Femur (tissue), 1 donor: ENCODE data around the gene CCDC136.

ENCODE experiments used
- DNase-seq: peaks from one replicate; pipeline ENCODE4 v3.0.0-alpha.2; 2017

The CCDC136 gene

DNA sequence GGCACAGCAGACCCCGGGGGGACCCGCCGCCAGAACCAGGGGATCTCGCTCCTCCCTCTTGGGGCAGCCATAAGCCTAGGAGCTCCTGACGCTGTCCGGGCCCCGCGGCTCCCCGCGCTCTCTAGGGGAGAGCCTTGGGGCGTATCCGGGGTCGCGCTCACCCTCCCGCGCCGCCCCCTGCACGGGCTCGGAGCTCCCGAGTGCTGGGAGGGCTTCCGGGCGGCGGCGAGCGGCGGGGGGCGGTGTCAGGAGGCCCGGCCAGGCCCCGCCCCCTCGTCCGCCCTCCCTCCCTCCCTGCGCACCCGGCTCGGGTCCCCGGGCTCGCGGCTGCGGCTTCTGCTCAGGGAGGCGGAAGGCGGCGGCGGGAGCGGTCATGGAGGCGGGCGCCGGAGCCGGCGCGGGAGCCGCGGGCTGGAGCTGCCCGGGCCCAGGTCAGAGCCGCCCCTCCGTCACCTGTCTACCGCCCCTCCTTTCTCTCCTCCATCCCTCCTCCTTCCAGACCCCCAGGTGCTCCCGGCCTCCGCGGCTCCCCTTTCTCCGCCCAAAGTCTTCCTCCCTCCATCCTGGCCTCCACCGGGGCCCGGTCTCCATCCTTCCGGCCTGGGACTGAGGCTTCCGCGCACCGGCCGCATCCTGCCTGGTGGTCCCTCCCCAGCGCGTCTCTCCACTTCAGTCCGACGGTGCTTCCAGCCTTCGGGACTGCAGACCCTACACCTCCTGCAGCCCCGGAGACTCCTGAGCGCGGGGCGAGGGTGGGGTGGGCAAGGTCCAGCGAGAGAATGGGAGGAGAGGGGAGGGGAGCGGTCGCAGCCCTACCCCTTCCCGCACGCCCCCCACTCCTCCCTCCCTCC, at the start of gene CCDC136:
Gene CCDC136, plus strand, starts transcription at position 848 of the 851 bp plus-strand sequence. CDS start 444 bp downstream, outside the sequence.
- DNase-seq, result peak; percentile 73

DNA sequence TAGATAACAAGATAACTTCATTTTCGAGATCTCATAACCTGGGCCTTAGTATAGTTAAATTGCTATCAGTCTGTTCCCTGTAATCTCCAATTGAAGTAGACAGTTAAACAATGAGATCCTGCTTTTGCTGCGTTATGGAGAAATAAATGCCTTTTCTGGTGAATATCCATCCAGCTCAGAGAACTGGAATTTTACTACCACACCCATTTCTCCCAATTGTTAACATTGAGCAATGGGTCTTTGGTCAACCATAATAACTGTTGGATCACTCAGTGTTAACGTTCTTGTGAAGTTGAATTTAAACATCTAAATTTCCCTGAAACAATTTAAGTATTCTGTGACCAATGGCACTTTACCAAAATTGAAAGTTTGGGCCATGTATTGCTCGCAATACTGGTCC, 49.6 kb upstream of the CCDC136 start:
- no peak for DNase-seq

DNA sequence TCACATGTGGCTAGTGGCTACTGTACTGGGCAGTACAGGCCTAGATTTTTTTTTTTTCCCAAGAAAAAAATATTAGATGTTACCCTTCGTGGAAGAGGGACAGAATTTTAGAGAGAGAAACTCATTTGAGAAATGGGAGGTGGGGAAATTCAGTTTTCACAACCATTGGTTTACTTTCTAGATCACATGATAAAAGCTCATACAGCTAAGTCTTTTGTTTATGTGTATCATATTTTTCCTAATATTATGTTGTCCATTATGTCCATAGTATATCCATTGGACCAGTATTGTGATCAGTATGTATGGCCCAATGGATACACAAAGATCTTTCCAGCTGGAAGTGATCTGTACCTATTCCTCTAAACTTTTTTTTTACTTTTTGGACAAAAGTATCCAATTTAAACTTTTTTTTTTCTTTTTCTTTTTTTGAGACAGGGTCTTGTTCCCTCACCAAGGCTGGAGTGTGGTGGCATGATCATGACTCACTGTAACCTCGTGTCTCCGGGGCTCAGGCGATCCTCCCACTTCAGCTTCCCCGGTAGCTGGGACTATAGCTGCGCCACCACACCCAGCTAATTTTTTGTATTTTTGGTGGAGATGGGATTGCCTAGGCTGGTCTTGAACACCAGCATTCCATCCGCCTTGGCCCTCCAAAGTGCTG, 48.5 kb upstream of the CCDC136 start:
- no peak for DNase-seq

DNA sequence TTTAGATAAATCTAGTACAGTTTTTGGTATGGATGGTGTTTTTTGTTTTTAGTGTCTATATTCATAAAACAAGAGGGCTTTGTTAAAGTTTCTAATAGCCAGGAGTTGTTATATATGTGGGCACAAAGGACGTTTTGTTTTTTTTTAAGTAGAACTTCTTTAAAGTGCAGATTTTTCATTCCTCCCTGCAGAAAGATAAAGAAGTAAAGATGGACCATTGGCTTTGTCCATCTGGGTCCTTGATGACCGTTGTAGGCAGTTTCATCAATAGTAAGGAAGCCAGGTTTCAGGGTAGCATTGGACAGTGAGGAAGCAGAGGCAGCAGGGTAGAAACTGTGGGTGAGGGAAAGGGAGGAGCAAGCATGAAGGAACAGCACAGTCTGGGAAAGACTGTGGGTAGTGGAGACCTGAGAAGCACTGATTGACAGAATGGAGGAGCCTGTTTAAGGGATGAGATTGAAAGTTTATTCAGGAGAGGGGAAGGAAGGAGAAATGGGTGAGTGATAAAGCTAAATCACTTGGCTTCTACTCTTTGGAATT, 47.3 kb upstream of the CCDC136 start:
- no peak for DNase-seq

DNA sequence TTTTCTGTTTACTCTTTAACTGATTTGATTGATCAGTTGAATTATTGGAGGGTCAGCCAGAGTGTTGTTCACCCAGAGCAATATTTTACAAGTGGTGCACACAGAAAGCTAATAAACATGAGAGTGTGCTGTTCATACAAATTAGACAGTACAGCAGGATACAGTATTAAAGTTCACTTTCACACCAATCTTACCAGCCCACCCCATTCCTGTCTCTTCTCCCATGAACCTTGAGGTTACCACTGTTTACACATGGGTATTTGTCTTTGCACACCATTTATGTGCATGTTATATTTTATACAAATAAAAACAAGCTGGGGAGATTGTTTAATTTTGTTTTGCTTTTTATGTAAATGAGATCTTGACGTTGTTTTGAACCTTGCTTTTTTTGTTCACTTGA, 46.1 kb upstream of the CCDC136 start:
- no peak for DNase-seq

DNA sequence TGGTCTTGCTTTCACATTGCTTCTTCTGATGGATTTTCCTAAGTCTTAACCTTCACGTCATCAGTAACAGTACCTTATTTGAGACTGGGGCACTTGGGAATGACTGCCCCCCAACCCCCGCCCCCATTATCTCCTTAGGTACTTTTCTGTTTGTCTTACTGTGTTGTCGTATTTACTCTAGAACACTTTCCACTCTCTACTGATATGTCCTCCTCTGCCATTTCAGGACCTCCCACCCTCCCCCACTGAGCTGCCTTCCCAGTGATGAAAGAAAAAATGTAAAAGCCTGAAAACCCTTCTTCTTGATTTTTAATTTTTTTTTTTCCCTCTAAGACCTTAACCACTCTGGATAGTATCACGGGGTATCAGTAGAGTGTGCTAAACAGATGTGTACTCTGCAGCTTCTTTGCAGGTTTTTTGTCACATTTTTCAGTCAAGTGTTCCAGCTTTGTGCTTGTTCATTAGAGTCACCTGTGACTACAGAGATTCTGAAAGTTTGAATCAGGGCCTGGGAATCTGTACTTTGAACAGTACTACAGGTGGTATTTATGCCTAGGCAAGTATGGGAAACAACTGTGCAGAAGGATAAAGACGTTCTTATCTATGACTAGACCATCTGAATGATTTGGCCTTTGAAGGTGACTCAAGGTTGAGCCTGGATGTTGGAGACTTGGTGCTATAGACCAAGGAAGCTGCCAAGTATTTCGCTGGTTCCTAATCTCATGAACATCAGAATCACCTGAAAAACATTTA, 44.3 kb upstream of the CCDC136 start:
- DNase-seq, result no peak

GRCh38 chr7:128752251-128752650, 39.5 kb upstream of the CCDC136 start:
- no peak for DNase-seq

- DNase-seq, result no peak
Measured at GRCh38 chr7:128755075-128755818, 36.5 kb upstream of the CCDC136 start.

GRCh38 chr7:128755819-128756476, 35.8 kb upstream of the CCDC136 start:
- no peak for DNase-seq

DNA sequence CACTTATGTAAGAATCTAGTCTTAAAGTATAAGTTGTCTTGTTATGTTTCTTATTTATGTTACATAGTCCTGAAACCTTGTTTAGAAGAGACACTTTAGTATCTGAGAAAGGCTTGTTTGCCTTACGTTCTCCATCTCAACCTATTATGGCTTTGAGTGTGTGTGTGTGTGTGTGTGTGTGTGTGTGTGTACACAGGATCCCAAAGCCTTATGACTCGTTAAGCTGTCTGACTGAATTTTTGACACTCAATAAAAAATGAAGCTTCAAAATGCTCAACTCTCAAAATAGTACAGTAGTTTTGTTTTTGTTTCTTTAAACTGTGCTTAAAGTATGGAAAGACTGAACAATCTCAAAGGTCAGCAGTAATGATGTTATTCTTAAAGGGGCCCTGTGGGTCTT, 34.6 kb upstream of the CCDC136 start:
- no peak for DNase-seq

GRCh38 chr7:128758553-128758952, 33.2 kb upstream of the CCDC136 start:
- DNase-seq, result no peak

- DNase-seq, result no peak
Measured at GRCh38 chr7:128759242-128759641, 32.5 kb upstream of the CCDC136 start.

- no peak for DNase-seq
Measured at GRCh38 chr7:128763541-128763940, 28.2 kb upstream of the CCDC136 start.

DNA sequence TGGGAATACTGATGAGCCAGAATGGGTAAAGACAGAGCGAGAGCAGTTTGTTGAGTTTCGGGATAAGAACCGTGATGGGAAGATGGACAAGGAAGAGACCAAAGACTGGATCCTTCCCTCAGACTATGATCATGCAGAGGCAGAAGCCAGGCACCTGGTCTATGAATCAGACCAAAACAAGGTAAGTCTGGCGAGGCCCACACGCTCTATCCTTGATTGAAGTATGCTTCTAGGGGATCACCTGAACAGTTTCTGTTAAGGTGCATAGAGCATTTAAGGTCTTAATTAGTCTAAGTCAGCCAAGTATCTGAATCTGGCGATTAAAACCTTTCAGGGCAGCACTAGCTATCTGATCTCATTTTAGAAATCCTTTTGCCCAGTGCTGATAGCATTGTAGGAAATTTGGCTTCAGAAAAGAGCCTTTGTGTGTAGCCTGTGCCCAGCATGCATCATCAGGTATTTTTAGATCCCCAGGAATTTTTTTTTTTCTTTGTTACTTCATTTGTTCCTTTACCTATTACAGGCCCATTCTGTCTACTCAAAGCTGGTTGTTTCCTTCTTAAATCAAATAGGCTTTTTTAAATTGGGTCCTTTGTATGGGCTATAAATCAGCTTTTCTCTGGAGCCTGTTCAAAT, 24.2 kb upstream of the CCDC136 start:
- no peak for DNase-seq

GRCh38 chr7:128770233-128770632, 21.5 kb upstream of the CCDC136 start:
- DNase-seq, result no peak

DNA sequence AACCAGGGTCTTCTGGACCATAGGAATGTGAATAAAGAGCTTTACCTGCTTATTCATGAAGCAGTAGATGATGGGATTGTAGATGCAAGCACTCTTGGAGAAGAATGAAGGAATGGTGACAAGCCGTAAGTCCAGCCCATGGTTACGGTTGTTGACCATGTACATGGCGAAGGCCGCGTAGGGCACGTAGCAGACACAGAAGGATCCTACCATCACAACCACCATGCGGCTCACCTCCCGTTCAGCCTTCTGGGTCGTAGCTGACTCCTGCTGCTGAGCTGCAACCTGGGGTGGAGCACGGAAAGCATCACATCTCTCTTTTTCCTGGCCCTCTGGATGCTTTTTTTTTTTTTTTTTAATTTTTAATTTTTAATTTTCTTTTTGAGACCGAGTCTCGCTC, 18.2 kb upstream of the CCDC136 start:
- DNase-seq, result no peak

GRCh38 chr7:128774029-128774689, 17.6 kb upstream of the CCDC136 start:
- no peak for DNase-seq

- no peak for DNase-seq
Measured at GRCh38 chr7:128774921-128775320, 16.8 kb upstream of the CCDC136 start.

DNA sequence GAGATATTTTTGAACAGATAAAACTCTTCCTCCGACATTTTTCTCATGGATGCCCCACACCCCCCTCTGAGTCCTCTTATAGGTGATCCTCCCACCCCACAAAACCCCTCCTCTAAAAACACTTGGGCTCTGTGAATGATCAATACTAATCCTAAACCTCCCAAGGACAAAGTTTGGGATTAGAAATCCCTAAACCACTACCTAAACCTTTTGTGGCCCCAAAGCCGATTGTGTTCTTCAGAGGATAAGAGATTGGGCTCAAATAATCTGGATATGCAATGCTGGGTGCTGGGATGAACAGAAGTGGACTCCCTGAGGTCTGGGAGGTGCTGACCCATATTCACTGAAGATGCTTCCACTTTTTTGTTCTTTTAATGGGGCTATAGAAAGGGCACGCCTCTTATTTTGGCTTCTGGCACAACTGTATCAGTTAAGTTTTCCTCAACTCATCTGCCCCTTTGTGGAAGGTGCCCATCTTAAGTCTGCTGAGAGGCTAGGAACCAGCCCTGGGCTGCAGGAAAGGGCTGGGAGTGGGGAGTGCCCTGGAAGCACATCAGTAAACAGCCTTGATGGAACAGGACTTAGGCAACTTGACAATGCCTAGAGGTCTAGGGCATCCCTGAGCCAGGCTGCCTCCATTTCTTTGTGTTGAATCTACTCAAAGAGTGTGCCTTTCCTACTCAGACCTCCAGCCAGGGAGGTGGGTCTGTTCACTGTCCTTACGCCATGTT, 15.9 kb upstream of the CCDC136 start, which contains the start of gene OPN1SW:
Gene OPN1SW, minus strand, starts transcription at position 51 of the 731 bp plus-strand sequence. Its CDS starts 13 bp downstream, at position 38.
- DNase-seq, result no peak
